Astrocyte (in vitro differentiated cells and primary cell): Measurements from ENCODE around the gene ZNF555.

Experiments used
- EZH2 ChIP-seq: IDR thresholded peaks from 2 replicates; pipeline ENCODE4 v1.6.1; 2012; ENCODE audit warnings: mild to moderate bottlenecking, low read length, inconsistent platforms; ENCODE audit not compliant: insufficient read depth
- TF ChIP-seq, protein P1 (sequence below): IDR thresholded peaks from 2 replicates; pipeline ENCODE4 v1.5.1; 2011; ENCODE audit warnings: low read depth, mild to moderate bottlenecking, inconsistent platforms, low read length, moderate library complexity; ENCODE audit not compliant: insufficient read depth

DNA sequence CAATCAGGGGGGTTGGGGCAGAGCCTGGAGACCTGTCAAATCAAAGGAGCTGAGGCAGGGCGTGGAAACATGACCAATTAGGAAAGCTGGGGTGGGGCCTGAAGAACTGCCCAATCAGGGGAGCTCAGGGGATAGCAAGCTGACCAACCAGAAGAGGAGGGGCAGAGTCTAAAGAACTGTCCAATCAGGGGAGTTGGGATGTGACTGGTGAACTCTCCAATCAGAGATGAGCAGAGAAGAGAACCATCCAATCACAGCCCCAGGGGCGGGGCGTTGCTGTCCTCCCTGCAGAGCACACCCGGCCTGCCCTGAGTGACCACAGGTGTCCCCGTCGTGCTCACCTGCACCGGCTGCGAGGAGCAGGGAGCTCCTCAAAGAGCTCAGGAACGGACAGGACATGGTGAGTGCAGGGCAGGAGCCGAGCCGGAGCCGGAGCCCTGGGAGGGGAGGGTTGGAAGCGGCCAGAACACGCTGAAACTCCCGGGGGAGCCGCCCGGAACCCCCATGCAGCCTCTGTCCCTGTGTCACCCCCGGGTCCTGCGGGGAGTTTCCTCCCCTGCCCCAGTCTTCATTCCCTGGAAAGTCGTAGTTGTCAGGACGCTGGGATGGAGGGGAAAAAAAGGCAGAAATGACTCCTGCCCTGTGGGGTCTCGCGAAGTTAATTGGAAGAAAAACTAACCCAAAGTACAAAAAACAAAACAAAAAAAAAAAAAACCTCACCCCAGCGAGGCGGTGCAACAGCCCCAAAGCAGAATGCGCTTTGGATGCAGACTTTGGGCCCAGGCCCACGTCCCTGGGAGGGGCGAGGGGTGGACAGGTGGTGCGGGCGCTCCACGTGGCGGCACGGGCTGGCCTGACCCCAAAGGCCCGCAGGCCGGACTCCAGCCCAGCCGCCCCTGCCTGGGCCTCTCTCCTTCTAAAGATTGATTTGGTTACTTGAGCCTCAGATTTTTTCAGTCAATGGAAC is 26.0 kb downstream of the ZNF555 start, which contains the start of gene ZNF556:
- TF ChIP-seq, protein P1, sequence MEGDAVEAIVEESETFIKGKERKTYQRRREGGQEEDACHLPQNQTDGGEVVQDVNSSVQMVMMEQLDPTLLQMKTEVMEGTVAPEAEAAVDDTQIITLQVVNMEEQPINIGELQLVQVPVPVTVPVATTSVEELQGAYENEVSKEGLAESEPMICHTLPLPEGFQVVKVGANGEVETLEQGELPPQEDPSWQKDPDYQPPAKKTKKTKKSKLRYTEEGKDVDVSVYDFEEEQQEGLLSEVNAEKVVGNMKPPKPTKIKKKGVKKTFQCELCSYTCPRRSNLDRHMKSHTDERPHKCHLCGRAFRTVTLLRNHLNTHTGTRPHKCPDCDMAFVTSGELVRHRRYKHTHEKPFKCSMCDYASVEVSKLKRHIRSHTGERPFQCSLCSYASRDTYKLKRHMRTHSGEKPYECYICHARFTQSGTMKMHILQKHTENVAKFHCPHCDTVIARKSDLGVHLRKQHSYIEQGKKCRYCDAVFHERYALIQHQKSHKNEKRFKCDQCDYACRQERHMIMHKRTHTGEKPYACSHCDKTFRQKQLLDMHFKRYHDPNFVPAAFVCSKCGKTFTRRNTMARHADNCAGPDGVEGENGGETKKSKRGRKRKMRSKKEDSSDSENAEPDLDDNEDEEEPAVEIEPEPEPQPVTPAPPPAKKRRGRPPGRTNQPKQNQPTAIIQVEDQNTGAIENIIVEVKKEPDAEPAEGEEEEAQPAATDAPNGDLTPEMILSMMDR, result no peak
- TF ChIP-seq EZH2, result no peak
